HepG2 (cell line): ENCODE measurements around the gene NTN3.

Experiments
- CTCF ChIP-seq: sonication (generic); formaldehyde crosslinking; IDR thresholded peaks from 2 replicates; pipeline ENCODE4 v1.5.0; 2020; ENCODE audit warnings: mild to moderate bottlenecking, missing genetic modification reagents, moderate library complexity
- EP300 ChIP-seq, 3 experiments: sonication (generic) in 1 of 3; formaldehyde crosslinking in 1 of 3; IDR thresholded peaks; 2 replicates each; pipeline versions ENCODE4 v1.5.1 to v1.6.1; 2011 to 2020; ENCODE audit warnings: low read depth in 2 of 3, low read length in 2 of 3, borderline replicate concordance in 1 of 3, improper control_type of control experiment in 1 of 3, mild to moderate bottlenecking in 1 of 3, missing genetic modification reagents in 1 of 3, moderate library complexity in 1 of 3
- HOXD1 ChIP-seq: sonication (generic); formaldehyde crosslinking; IDR thresholded peaks from 2 replicates; pipeline ENCODE4 v1.5.0; 2020; ENCODE audit warnings: missing genetic modification reagents
- ZBTB1 ChIP-seq: sonication (generic); formaldehyde crosslinking; IDR thresholded peaks from 2 replicates; pipeline ENCODE4 v1.4.0; 2020; ENCODE audit warnings: missing genetic modification reagents, borderline replicate concordance
- ZNF639 ChIP-seq: conservative IDR thresholded peaks from 2 replicates; pipeline ENCODE4 v1.6.1; 2018; ENCODE audit warnings: missing genetic modification reagents
- TF ChIP-seq, protein P1 (sequence below): sonication (generic); formaldehyde crosslinking; IDR thresholded peaks from 2 replicates; pipeline ENCODE4 v1.8.1; 2023; ENCODE audit warnings: mild to moderate bottlenecking, missing genetic modification reagents, borderline replicate concordance
- TF ChIP-seq, protein P2 (sequence below): sonication (generic); formaldehyde crosslinking; conservative IDR thresholded peaks from 2 replicates; pipeline ENCODE4 v1.5.0; 2020; ENCODE audit warnings: missing genetic modification reagents

GRCh38 chr16:2452650-2453049 is 18.4 kb upstream of the NTN3 start:
- TF ChIP-seq HOXD1 (no peak), CTCF (CRISPR knock-in tag) (no peak), ZBTB1 (CRISPR knock-in tag) (no peak), ZNF639 (no peak), EP300 (IDR thresholded peaks at IDR 0.05; ENCODE audit: low read depth in 2 of 2, low read length in 2 of 2) (no peak), EP300 (CRISPR knock-in tag; IDR thresholded peaks at IDR 0.05; ENCODE audit: borderline replicate concordance) (no peak)
- TF ChIP-seq, protein P1, sequence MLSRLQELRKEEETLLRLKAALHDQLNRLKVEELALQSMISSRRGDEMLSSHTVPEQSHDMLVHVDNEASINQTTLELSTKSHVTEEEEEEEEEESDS (CRISPR knock-in tag) = no peak
- TF ChIP-seq, protein P2, sequence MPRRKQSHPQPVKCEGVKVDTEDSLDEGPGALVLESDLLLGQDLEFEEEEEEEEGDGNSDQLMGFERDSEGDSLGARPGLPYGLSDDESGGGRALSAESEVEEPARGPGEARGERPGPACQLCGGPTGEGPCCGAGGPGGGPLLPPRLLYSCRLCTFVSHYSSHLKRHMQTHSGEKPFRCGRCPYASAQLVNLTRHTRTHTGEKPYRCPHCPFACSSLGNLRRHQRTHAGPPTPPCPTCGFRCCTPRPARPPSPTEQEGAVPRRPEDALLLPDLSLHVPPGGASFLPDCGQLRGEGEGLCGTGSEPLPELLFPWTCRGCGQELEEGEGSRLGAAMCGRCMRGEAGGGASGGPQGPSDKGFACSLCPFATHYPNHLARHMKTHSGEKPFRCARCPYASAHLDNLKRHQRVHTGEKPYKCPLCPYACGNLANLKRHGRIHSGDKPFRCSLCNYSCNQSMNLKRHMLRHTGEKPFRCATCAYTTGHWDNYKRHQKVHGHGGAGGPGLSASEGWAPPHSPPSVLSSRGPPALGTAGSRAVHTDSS (CRISPR knock-in tag) = no peak
